A549 (cell line): ENCODE measurements around the gene MED19.

Experiments
- POLR2A ChIP-seq: IDR thresholded peaks from 2 replicates; pipeline ENCODE4 v1.6.1; 2012; ENCODE audit warnings: mild to moderate bottlenecking, low read length
- RCOR1 ChIP-seq: fragments of 150-350 bp; IDR thresholded peaks from 2 replicates; pipeline ENCODE4 v1.6.1; 2014; ENCODE audit warnings: antibody characterized with exemption, low read length, low read depth
- TFCP2L1 ChIP-seq: fragments of 250-450 bp; sonication (Bioruptor Pico); IDR thresholded peaks from 2 replicates; pipeline ENCODE4 v1.5.0; 2021; ENCODE audit warnings: mild to moderate bottlenecking
- TF ChIP-seq, protein P1 (sequence below): fragments of >200 bp; sonication (Bioruptor Twin); formaldehyde crosslinking; IDR thresholded peaks from 3 replicates; pipeline ENCODE4 v1.5.1; 2016

DNA sequence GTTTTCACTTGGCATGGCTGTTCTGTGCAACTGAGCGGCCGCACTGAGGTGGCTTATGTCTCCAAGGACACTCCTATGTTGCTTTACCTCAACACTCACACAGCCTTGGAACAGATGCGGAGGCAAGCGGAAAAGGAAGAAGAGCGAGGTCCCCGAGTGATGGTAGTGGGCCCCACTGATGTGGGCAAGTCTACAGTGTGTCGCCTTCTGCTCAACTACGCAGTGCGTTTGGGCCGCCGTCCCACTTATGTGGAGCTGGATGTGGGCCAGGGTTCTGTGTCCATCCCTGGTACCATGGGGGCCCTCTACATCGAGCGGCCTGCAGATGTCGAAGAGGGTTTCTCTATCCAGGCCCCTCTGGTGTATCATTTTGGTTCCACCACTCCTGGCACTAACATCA, 52.3 kb downstream of the MED19 start:
- TF ChIP-seq POLR2A (no peak), RCOR1 (no peak), TFCP2L1 (no peak)
- TF ChIP-seq, protein P1, sequence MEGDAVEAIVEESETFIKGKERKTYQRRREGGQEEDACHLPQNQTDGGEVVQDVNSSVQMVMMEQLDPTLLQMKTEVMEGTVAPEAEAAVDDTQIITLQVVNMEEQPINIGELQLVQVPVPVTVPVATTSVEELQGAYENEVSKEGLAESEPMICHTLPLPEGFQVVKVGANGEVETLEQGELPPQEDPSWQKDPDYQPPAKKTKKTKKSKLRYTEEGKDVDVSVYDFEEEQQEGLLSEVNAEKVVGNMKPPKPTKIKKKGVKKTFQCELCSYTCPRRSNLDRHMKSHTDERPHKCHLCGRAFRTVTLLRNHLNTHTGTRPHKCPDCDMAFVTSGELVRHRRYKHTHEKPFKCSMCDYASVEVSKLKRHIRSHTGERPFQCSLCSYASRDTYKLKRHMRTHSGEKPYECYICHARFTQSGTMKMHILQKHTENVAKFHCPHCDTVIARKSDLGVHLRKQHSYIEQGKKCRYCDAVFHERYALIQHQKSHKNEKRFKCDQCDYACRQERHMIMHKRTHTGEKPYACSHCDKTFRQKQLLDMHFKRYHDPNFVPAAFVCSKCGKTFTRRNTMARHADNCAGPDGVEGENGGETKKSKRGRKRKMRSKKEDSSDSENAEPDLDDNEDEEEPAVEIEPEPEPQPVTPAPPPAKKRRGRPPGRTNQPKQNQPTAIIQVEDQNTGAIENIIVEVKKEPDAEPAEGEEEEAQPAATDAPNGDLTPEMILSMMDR = no peak
